ENCODE measurements around the gene QSOX1. TPM values are rescaled to one million over a fixed set of nuclear protein-coding genes. Genes with fewer than 3 reads are reported as not detected.

The QSOX1 gene
- total RNA-seq, 1 experiment from 2014 or later: 226 TPM

GRCh38 chr1:180248176-180248575, 93.5 kb downstream of the QSOX1 start:
- H3K4me3 ChIP-seq: no peak overlapping the region
- ChIA-PET CTCF (interaction anchor here (0.6 kb wide), 1 partner anchor 41 kb away, joined by 3 read pairs; no protein-coding TSS in a partner anchor), POLR2A (ENCODE audit: unreplicated experiment) (no interaction called here)
- H3F3A ChIP-seq (ENCODE audit: insufficient read depth, low read depth): peaks cover 16% of the 10 kb centered on the region
- DNase-seq: no peak
- no peak overlapping the region for H3K4me2 ChIP-seq
- no peak for TF ChIP-seq EZH2 (IDR thresholded peaks at IDR 0.05; ENCODE audit: low read depth)
- no peak for TF ChIP-seq CTCF (conservative IDR thresholded peaks at IDR 0.05)
- H3K36me3 ChIP-seq (ENCODE audit: low read depth): no peaks in the 10 kb centered on the region
- intact Hi-C loops (cut with micrococcal nuclease; ENCODE audit: unreplicated experiment): no loop called here
- no TSS peak for BruUV-seq (replicated peaks)
- no peaks in the 10 kb centered on the region for H3K27me3 ChIP-seq (ENCODE audit: insufficient read depth, low read depth)
- no peaks in the 10 kb centered on the region for H3K79me2 ChIP-seq (ENCODE audit: low read depth)
- H3K9me2 ChIP-seq (ENCODE audit: insufficient read depth): no peaks in the 10 kb centered on the region
- H3K4me1 ChIP-seq (replicated peaks; ENCODE audit: insufficient read depth): peaks cover 17% of the 10 kb centered on the region
- no peaks in the 10 kb centered on the region; the same call in 1 of the 2 replicates for H4K20me1 ChIP-seq (ENCODE audit: insufficient read depth)
- no peak overlapping the region for H2AFZ ChIP-seq
- no peaks in the 10 kb centered on the region for H3K9me3 ChIP-seq (ENCODE audit: insufficient read depth, low read depth)
- H3K27ac ChIP-seq: no peak overlapping the region

- Histone ChIP-seq H3K4me2 (no peak overlapping the region), H3K27ac (no peak overlapping the region), H2AFZ (no peak overlapping the region), H4K20me1 (ENCODE audit: insufficient read depth) (no peaks in the 10 kb centered on the region; the same call in 1 of the 2 replicates), H3K9me3 (ENCODE audit: insufficient read depth, low read depth) (no peaks in the 10 kb centered on the region), H3F3A (ENCODE audit: insufficient read depth, low read depth) (peaks cover 16% of the 10 kb centered on the region), H3K36me3 (ENCODE audit: low read depth) (no peaks in the 10 kb centered on the region), H3K79me2 (ENCODE audit: low read depth) (no peaks in the 10 kb centered on the region), H3K27me3 (ENCODE audit: insufficient read depth, low read depth) (no peaks in the 10 kb centered on the region), H3K9me2 (ENCODE audit: insufficient read depth) (no peaks in the 10 kb centered on the region), H3K4me3 (no peak overlapping the region), H3K4me1 (replicated peaks; ENCODE audit: insufficient read depth) (peaks cover 17% of the 10 kb centered on the region)
- BruUV-seq (replicated peaks): no TSS peak
- intact Hi-C loops (cut with micrococcal nuclease; ENCODE audit: unreplicated experiment): no loop called here
- no peak for TF ChIP-seq CTCF (conservative IDR thresholded peaks at IDR 0.05)
- TF ChIP-seq EZH2 (IDR thresholded peaks at IDR 0.05; ENCODE audit: low read depth): no peak
- DNase-seq: no peak
- ChIA-PET CTCF (no interaction called here), POLR2A (ENCODE audit: unreplicated experiment) (no interaction called here)
Observed at GRCh38 chr1:180248731-180249681, 94.3 kb downstream of the QSOX1 start.

GRCh38 chr1:180249725-180250498, 95.2 kb downstream of the QSOX1 start:
- ChIA-PET CTCF (no interaction called here), POLR2A (ENCODE audit: unreplicated experiment) (no interaction called here)
- Histone ChIP-seq H4K20me1 (ENCODE audit: insufficient read depth) (no peaks in the 10 kb centered on the region; the same call in 1 of the 2 replicates), H3K4me1 (replicated peaks; ENCODE audit: insufficient read depth) (peaks cover 17% of the 10 kb centered on the region), H3K36me3 (ENCODE audit: low read depth) (no peaks in the 10 kb centered on the region), H2AFZ (no peak overlapping the region), H3K9me3 (ENCODE audit: insufficient read depth, low read depth) (no peaks in the 10 kb centered on the region), H3K4me3 (no peak overlapping the region), H3K4me2 (no peak overlapping the region), H3K27me3 (ENCODE audit: insufficient read depth, low read depth) (no peaks in the 10 kb centered on the region), H3K9me2 (ENCODE audit: insufficient read depth) (no peaks in the 10 kb centered on the region), H3K79me2 (ENCODE audit: low read depth) (no peaks in the 10 kb centered on the region), H3F3A (ENCODE audit: insufficient read depth, low read depth) (peaks cover 16% of the 10 kb centered on the region), H3K27ac (no peak overlapping the region)
- DNase-seq: no peak
- no TSS peak for BruUV-seq (replicated peaks)
- TF ChIP-seq EZH2 (IDR thresholded peaks at IDR 0.05; ENCODE audit: low read depth) (no peak), CTCF (conservative IDR thresholded peaks at IDR 0.05) (no peak)
- intact Hi-C loops (cut with micrococcal nuclease; ENCODE audit: unreplicated experiment): loop anchor here (5.0 kb wide), 1 partner anchor 232 kb away; no protein-coding TSS in a partner anchor
